GM19324 (cell line): ENCODE results near the gene TMEM41B.
"Not testable (repeated sequence)": the region's sequence is repeated elsewhere in the genome, so short reads cannot be mapped to it uniquely, and the experiment has no call there.

Experiments used
- ATAC-seq: cut with Tn5 transposase; IDR thresholded peaks from one replicate; pipeline ENCODE4 v1.9.1; 2021; ENCODE audit warnings: mild to moderate bottlenecking, moderate library complexity; ENCODE audit not compliant: unreplicated experiment, low FRiP score

TMEM41B gene, protein sequence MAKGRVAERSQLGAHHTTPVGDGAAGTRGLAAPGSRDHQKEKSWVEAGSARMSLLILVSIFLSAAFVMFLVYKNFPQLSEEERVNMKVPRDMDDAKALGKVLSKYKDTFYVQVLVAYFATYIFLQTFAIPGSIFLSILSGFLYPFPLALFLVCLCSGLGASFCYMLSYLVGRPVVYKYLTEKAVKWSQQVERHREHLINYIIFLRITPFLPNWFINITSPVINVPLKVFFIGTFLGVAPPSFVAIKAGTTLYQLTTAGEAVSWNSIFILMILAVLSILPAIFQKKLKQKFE

DNA sequence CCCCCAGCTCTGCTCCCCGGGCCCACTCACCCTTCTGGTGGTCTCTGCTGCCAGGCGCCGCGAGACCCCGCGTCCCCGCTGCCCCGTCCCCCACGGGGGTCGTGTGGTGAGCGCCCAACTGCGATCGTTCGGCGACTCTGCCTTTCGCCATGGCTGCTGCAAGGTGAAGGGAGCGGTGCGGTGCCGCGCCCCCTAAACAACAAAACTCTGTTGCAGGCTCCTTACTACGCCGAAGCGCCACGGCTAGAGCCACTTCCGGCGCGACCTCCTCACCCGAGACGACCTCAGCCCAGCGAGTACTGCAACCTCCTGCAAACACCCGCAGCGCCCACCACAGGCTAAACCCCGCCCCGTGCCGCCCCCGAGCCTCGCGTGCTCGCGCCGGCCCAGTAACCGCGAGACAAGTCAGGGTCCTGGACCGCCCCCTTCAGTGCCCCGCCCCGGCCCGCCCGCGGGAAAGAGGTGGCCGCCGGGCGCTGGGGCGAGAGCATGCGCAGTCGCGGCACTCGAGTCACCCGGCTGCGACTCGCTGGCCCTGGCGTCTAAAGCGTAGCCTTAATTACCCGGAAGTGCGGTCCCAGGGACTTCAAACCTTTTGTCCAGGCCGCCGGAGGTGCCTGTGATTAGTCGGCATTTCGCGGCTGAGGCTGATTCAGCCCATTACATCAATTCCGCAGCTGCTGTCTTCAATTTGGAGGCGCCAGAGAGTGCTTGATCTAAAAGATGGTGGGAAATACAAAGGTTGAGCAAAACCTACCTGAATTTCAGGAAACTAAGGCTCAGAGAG lies at the start of gene TMEM41B:
Gene TMEM41B, minus strand, starts transcription at position 303 of the 787 bp plus-strand sequence. Its CDS starts 152 bp downstream, at position 151.
- peak; percentile 98 for ATAC-seq

DNA sequence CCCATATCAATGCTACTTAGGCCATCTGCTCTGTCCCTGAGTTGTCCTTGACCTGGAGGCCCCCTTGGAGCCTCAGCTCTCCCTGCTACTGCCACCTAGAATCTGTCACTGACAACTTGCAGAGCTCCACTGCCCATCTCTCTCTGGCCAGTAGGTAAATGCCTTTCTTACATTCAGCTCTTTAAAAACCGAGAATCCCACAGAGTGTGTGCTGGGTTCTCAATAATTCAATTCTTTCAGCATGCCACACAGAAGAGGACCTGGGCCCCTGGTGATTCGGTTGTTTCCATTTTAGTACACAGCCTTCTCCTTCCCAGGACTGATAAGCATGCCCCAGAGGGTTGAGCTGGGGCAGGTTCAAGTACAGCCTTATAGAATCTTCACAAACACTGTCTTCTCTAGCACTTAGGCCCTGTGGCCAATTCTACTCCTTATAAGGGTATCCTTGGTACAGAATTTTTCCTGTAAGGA lies 48.0 kb upstream of the TMEM41B start:
- ATAC-seq = no peak

DNA sequence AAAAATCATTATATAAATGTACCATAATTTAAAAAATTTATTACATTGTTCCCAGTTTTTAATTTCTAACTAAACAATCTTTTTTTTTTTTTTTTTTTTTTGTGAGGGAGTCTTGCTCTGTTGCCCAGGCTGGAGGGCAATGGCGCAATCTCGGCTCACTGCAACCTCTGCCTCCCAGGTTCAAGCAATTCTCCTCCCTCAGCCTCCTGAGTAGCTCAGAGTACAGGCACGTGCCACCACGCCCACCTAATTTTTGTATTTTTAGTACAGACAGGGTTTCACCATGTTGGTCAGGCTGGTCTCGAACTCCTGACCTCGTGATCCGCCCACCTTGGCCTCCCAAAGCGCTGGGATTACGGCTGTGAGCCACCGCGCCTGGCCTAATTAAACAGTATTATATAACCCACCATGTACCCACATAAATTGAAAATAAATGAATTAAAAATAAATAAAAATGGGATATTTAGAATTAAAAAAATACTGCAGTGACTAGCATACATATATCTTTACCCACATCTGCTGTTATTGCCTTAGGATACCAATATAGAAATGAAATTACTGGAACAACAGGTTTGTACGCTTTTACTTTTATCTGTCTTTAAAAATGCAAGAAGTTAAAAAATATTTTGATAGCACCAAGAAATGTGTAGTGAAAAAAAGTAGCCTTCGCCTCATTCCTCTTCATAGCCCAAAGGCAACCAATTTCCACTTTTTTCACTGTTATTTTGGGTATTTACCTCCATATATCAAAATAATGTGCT lies 46.6 kb upstream of the TMEM41B start:
- ATAC-seq = not testable (repeated sequence)

DNA sequence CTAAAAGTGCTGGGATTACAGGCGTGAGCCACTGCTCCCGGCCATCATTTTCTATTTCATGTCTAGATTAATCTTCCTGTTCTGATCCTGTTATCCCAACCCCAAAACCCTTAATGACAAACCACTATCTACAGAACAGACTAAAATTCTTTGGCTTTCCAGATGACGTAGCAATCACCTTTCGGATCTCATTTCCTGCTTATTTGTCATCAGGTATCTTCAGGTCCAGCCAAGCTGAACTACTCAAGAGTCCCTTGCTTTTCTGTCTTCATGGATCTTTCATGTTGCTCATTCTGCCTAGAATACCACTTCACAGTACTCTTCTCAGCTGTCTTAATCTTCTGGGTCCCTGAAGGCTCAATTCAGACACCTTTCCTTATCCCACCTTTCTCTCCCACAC lies 42.6 kb upstream of the TMEM41B start:
- ATAC-seq = no peak

DNA sequence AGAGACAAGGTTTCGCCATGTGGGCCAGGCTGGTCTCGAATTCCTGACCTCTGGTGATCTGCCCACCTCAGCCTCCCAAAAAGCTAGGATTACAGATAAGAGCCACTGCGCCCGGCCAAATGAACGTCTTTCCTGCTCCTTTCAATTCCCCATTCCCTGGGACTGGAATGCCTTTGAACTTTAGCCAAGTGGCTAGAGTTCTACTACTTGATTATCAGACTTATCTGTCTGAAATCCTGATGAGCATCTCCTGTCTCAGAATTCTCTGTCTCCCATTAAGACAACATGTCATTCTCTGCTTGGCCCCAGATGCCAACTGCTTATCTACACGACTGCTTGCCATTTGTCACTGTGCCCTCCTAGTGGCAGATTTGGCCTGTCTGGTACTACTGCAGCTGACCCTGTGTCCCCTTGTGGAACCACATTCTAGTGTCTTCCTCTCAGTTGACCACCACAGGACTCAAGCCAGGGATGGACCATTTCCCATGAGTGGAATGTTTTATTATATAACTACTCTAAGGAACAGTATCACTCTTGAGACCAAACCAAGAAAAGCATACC lies 37.0 kb upstream of the TMEM41B start:
- no peak for ATAC-seq

DNA sequence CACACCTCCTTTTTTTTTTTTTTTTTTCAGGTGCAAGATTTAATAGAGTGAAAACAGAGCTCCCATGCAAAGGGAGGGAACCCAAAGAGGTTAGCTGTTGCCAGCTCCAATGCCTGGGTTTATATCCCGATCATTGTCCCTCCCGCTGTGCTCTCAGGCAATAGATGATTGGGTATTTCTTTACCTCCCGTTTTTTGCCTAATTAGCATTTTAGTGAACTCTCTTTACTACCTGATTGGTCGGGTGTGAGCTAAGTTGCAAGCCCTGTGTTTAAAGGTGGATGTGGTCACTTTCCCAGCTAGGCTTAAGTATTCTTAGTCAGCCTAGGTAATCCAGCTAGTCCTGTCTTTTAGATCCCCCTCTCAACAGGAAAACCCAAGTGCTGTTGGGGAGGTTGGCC lies 33.4 kb upstream of the TMEM41B start:
- ATAC-seq = not testable (repeated sequence)

DNA sequence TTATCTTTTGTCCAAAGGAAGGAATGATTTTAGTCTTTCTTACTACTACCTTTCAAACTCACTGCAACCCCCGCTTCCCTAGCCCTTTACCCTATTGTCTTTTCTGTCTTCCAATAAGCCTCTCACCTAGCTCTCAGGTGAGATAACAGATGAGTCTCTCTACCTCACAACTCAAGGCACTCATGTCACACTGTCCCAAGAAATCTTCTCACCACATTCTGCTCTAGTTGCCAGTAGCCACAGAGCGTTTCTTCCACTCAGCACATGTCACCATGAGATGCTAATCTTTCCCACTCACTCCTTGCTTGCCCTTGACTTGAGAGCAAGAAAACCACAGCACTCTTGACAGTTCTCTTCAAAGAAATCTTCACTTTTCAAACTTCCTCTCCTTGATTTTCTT lies 32.7 kb upstream of the TMEM41B start:
- no peak for ATAC-seq

DNA sequence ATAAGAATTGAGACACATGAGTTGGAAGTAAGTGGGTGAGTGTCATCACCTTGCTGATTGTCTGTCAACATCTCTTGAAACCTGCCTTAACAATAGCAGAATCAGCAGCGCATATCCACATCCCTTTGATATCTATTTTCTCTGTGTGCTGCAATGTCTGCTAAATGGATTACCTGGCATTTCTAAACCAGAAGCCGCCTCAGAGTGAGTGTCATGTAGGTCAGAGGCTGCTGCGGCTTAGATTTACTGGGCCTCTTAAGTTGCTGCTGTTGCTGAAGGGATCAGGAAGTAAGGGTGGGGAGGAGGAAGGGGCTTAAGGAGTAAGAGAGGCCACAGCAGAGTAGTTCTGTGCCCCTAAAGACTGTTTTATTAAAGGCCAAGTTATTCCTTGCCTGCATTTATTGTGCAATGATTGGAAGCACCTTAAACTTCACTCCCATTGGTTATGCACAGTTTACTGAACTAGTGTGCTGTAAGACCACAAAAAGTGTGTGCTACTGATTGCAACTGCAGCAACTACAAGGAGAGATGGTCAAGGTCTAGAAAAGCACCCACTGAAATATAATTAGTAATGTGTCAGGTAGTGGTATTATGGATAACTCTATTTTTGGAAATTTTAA lies 29.8 kb upstream of the TMEM41B start:
- no peak for ATAC-seq

DNA sequence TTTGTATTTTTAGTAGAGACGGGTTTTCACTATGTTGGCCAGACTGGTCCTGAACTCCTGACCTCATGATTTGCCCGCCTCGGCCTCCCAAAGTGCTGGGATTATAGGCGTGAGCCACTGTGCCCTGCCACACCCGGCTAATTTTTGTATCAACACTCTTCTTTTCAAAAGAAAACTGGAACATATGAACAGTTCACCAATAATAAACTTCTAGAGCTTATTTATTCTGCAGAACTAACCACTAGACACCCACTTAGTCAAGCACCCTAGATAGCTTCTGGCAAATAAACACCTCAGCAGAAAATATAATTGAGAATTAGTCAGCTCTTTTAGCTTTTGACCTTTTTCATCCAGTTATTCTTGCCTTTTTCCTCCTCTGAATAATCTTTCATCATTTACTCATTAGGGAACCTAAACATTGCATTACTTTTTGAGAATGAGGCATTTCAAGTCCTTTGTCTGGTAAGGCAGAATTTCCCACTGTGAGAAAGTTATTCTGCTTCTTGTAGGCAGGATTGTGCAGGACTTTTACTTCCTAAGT lies 27.3 kb upstream of the TMEM41B start:
- no peak for ATAC-seq

DNA sequence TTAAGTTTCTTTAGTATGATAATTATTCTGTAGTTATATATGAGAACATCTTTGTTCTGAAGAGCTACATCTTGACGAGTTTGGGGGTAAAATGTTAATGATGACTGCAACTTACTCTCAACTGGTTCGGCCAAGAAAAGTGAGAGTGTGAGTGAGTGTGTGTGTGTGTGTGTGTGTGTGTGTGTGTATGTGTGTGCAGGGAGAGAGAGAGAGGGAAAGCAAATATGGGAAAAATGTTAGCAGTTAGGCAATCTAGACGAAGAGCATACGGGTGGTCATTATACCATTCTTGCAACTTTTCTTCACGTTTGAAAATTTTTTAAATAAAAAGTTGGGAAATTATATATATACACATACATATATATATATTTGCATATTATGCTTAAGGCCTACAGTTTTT lies 18.3 kb upstream of the TMEM41B start:
- ATAC-seq = no peak

DNA sequence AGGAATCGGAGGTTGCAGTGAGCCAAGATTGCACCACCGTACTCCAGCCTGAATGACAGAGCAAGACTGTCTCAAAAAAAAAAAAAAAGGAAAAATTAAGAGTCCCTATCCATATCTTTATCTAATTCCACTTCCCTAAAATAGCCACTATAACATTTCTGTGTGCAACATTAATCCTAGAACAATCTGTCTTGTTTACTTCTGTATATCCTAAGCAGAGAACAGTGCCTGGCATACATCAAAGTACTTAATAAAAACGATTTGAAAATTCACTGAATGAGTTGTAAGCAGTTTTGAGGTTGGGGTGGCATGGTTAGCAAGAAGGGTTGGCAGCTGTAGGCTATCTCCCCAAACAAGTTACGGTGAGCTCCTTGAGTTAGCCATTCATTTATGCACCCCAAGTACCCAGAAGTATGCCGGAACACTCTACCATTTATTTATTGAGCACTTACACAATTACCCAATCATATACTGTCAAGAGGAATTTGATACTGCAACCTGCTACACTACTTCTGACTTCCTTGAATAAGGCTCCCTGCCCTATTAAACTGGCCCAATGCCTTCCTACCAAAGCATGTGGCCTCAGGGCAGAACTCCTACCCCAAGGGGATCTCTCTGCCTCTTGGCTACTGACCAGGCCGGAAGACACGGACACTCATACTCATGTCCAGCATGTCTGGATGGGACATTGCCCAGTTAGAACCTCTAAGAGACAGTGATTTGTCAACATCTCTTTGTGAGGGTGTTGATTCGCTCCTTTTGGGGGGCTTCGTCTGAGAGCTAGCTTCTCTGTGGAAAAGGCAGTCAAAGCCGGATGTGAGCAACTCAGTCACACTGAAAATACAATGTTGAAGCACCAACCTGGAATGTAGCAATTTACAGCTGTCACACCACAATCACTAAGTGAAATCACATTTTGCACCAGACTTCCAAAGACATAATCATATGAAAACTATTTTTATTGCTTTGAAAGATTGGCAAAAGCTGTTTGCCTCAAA lies 16.3 kb upstream of the TMEM41B start:
- no peak for ATAC-seq

DNA sequence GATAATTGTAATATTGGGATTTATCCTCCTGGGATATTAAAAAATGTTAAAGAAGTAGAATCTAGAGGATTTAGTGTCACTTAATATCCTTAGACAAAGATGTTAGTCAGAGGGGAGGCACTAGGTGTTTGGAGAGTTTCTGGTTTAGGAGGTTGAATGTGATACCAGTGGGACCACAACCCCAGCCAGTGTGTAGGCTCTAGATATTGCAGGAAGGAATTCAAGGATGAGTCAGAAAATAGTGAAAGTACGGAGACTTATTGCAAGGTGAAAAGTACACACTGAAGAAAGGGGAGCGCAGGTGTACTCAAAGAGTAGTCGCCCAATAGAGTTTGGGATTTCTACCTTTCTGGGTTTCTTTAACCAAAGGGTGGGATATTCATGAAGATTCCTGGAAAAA lies 5.7 kb upstream of the TMEM41B start:
- no peak for ATAC-seq

DNA sequence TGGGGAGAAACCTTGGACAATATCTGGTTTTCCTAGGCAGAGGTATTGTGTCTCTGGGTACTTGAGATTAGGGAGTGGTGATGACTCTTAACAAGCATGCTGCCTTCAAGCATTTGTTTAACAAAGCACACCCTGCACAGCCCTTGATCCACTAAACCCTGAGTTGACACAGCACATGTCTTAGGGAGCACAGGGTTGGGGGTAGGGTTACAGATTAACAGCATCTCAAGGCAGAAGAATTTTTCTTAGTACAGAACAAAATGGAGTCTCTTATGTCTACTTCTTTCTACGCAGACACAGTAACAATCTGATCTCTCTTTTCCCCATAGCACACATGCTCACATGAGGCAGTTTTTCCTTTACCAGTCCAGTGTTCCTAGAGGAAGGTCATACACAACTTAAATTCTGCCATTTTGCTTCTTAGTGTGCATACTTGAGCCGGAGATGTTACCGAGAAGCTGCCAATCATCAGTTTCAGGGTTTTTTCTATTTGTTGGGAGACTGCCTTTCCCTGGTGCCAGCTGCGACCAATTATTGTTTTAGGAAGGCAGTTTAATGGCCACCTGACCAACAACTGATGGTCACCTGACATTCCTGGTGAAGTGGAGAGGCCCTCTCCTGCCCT lies 5.1 kb upstream of the TMEM41B start:
- ATAC-seq = not testable (repeated sequence)

DNA sequence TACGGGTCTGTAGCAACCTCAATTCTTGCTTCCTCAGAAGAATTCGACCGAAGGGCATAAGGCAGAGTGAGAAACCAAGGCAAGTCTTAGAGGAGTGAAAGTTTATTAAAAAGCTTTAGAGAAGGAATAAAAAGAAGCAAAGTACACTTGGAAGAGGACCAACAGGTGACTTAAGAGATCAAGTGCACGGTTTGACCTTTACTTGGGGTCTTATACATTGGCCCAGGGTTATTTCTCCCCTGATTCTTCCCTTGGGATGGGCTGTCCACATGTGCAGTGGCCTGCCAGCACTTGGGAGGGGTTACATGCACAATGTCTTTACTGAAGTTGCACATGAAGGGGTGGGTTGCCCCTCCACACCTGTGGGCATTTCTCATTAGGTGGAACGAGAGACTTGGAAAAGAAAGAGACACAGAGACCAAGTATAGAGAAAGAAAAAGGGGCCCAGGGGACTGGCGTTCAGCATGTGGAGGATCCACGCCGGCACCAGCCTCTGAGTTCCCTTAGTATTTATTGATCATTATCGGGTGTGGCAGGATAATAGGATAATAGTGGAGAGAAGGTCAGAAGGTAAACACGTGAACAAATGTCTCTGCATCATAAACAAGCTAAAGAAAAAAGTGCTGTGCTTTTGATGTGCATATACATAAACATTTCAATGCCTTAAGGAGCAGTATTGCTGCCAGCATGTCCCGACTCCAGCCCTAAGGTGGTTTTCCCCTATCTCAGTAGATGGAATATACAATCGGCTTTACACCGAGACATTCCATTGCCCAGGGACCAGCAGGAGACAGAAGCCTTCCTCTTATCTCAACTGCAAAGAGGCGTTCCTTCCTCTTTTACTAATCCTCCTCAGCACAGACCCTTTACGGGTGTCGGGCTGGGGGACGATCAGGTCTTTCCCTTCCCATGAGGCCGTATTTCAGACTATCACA lies 4.3 kb upstream of the TMEM41B start:
- ATAC-seq = not testable (repeated sequence)

DNA sequence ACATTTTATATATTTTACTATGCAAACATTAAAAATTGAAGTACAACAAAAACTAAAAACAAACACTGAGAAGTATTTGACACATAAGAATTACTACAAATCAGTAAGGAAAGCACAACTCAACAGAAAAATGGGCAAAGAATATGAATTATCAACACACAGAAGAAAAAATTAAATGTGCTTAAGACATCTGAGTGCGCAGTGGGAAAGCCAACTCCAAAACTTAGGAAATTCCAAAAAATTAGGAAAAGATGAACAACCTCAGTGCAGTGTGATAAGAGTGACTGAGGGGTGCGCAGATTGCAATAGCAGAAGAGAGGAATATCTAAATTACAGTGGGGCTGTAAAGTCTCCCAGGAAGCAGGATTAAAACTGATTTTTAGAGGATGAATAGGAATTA lies 1.9 kb upstream of the TMEM41B start:
- ATAC-seq = no peak

DNA sequence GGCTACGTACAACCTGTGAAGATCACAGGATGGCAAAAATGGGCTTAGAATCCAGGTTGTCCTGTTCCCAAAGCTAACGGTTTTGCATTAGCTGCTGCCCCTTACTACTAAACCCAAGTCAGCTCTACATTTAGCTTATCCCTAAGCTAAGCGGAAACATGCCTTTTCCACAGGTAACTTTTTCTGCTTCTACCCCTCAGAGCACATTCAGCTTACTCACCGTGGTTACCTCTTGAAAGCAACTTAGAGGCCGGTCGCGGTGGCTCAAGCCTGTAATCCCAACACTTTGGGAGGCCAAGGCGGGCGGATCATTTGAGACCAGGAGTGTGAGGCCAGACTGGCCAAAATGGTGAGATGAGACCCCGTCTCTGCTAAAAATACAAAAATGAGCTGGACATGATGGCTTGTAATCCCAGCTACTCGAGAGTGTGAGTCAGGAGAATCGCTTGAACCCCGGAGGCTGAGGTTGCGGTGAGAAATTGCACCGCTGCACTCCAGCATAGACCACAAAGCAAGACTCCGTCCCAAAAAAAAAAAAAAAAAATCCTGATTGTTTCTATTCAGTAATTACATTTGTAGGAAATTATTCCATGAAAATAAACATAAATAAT lies 790 bp upstream of the TMEM41B start:
- ATAC-seq = no peak
